Mucosa of descending colon (tissue), 3 donors: ENCODE results near the gene STAT2. TPM values are rescaled to one million over a fixed set of nuclear protein-coding genes. Genes with fewer than 3 reads are reported as not detected.
"Not testable (repeated sequence)": the region's sequence is repeated elsewhere in the genome, so short reads cannot be mapped to it uniquely, and the experiment has no call there.

ENCODE experiments used
- ATAC-seq: fragments of 200-7000 bp; cut with Tn5 transposase; one replicate; pipeline ENCODE4 v1.9.1; 2020; ENCODE audit warnings: mild to moderate bottlenecking, moderate library complexity
- DNase-seq, 3 donors: peaks; one replicate each; pipeline ENCODE4 v3.0.0-alpha.2; 2020
- H3K36me3 ChIP-seq: fragments of 200-600 bp; one replicate; pipeline ENCODE4 v1.8.0; 2021; ENCODE audit warnings: low read depth, mild to moderate bottlenecking
- H3K4me1 ChIP-seq: fragments of 200-600 bp; one replicate; pipeline ENCODE4 v1.8.0; 2021; ENCODE audit warnings: low read depth, mild to moderate bottlenecking
- H3K4me3 ChIP-seq: fragments of 200-600 bp; one replicate; pipeline ENCODE4 v1.8.0; 2021; ENCODE audit warnings: mild to moderate bottlenecking
- H3K9me3 ChIP-seq: fragments of 200-600 bp; one replicate; pipeline ENCODE4 v1.8.0; 2021; ENCODE audit warnings: mild to moderate bottlenecking
- intact Hi-C, 2 donors: fragments of 100-400 bp; cut with DNase I in 1 of 2; cut with micrococcal nuclease in 1 of 2; formaldehyde crosslinking; loops; one replicate each; pipeline versions ENCODE4 v1.11.0 to v1.11.1; 2022; cut with DNase I, micrococcal nuclease
- total RNA-seq, 3 donors: library from RNA; stranded (reverse); fragmentation: NEBNext Ultra II Directional in 2 of 3; extraction: Animal tissue kit (Norgen Biotek cat#: 25700) in 2 of 3; gene quantifications; one replicate each; pipeline versions ENCODE4 v1.2.1 to v1.2.4, GENCODE V29; 2021 to 2023
- TF ChIP-seq, protein P1 (sequence below): fragments of 200-600 bp; IDR thresholded peaks from one replicate; pipeline ENCODE4 v1.8.0; 2022; ENCODE audit warnings: antibody characterized with exemption, mild to moderate bottlenecking
- donor health status: DM: no; HTN: no; CAD: no; lungs with moderate emphysema.
- donor health status: DM: no; HTN: no; CAD: no.
- donor health status: DM: no; HTN: yes; CAD: no.

The STAT2 gene
- total RNA-seq, 3 donors from 2014 or later: 82.9 to 112 (median 95.7) TPM

DNA sequence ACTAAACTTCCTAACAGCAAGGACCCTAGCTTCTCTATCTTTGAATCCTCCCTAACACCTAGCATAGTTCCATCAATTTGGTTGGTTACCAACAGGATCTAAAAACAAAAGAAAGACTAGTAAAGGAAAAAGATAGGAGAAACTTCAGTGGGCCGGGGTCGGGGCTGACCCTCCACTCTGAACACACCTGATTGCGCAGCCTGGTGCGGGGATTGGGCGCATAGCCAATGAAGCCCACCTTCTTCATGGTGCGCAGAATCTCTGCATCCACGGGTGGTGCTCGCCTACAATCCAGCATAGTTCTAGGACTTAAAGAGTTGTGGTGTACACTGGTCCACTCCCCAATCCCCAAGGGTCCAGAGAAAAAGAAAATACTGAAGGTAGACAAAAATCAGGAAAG lies 33.8 kb downstream of the STAT2 start:
- intact Hi-C loops: no loop called here
- H3K4me1 ChIP-seq: no peaks in the 10 kb centered on the region
- no peak overlapping the region for H3K4me3 ChIP-seq
- TF ChIP-seq, protein P1, sequence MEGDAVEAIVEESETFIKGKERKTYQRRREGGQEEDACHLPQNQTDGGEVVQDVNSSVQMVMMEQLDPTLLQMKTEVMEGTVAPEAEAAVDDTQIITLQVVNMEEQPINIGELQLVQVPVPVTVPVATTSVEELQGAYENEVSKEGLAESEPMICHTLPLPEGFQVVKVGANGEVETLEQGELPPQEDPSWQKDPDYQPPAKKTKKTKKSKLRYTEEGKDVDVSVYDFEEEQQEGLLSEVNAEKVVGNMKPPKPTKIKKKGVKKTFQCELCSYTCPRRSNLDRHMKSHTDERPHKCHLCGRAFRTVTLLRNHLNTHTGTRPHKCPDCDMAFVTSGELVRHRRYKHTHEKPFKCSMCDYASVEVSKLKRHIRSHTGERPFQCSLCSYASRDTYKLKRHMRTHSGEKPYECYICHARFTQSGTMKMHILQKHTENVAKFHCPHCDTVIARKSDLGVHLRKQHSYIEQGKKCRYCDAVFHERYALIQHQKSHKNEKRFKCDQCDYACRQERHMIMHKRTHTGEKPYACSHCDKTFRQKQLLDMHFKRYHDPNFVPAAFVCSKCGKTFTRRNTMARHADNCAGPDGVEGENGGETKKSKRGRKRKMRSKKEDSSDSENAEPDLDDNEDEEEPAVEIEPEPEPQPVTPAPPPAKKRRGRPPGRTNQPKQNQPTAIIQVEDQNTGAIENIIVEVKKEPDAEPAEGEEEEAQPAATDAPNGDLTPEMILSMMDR: no peak
- no peaks in the 10 kb centered on the region for H3K36me3 ChIP-seq
- no peak for DNase-seq
- H3K9me3 ChIP-seq: no peaks in the 10 kb centered on the region
- ATAC-seq: no peak

GRCh38 chr12:56324206-56324605 lies 35.7 kb downstream of the STAT2 start:
- Histone ChIP-seq H3K4me1 (no peaks in the 10 kb centered on the region), H3K4me3 (no peak overlapping the region), H3K9me3 (no peaks in the 10 kb centered on the region), H3K36me3 (no peaks in the 10 kb centered on the region)
- intact Hi-C loops: no loop called here
- no peak for DNase-seq
- no peak for ATAC-seq
- TF ChIP-seq, protein P1: no peak

GRCh38 chr12:56321610-56322009 lies 38.3 kb downstream of the STAT2 start:
- H3K4me3 ChIP-seq, H3K4me1 ChIP-seq, DNase-seq, H3K36me3 ChIP-seq, ATAC-seq, intact Hi-C loops, H3K9me3 ChIP-seq: not testable (repeated sequence)

- H3K36me3 ChIP-seq: no peaks in the 10 kb centered on the region
- intact Hi-C loops: no loop called here
- no peaks in the 10 kb centered on the region for H3K4me1 ChIP-seq
- TF ChIP-seq, protein P1: no peak
- H3K4me3 ChIP-seq: no peak overlapping the region
- ATAC-seq: no peak
- no peak for DNase-seq
- H3K9me3 ChIP-seq: no peaks in the 10 kb centered on the region
Measured at GRCh38 chr12:56321027-56321426, 38.9 kb downstream of the STAT2 start.

GRCh38 chr12:56317675-56318074 lies 42.2 kb downstream of the STAT2 start:
- Histone ChIP-seq H3K4me3 (no peak overlapping the region), H3K4me1 (peaks cover 11% of the 10 kb centered on the region), H3K36me3 (no peaks in the 10 kb centered on the region), H3K9me3 (no peaks in the 10 kb centered on the region)
- ATAC-seq: no peak
- intact Hi-C loops: no loop called here
- no peak for DNase-seq
- TF ChIP-seq, protein P1: no peak

GRCh38 chr12:56315622-56316473 lies 44.1 kb downstream of the STAT2 start, which contains the start of gene CNPY2:
CNPY2 (minus strand) TSS chr12:56315988; CDS start chr12:56315217, 771 bp downstream.
- no peaks in the 10 kb centered on the region for H3K9me3 ChIP-seq
- no peaks in the 10 kb centered on the region for H3K36me3 ChIP-seq

More at GRCh38 chr12:56315622-56316473, 44.1 kb downstream of the STAT2 start, which contains the start of gene CNPY2:
- H3K4me1 ChIP-seq: peaks cover 11% of the 10 kb centered on the region
- intact Hi-C loops: no loop called here
- TF ChIP-seq, protein P1: no peak
- ATAC-seq (peak; percentile 93), DNase-seq (peak; percentile 96 to 97 (median 96))
- peak within 1 kb of the TSS; percentile 50 for H3K4me3 ChIP-seq
